ENCODE data around the gene SP3.

DNA sequence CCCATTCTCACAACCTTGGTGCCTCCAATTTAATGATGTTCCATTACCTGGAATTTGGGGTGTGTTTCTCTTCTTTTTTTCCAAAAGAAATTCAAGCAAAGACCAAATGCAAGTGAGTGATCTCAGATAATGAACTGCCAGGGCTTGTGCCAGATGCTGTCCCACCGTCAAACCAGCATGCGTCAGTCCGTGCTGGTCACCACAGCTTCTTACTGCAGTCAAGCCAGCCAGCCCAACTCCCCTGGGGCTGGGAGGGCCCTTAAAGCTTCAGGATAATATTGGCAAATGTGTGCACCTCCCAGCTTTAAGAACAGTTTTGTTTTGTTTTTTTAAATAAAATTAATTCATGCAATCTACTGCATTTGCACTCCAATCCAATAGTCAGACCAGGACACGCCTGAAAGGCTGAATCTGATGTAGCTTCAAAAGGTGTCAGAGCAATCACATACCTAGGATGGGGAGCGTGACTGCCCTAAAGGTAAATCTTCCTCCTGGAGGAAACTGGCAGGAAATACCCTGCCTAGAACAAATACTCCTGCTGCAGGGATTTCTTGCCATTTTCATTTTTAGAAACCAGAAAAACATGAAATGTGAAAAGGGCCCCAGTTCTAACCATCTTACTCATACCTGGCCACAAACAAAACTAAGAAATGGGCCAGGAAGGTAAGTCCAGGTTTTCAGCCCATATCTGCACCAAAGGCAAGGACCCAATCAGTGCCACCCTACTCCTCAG, 26.8 kb upstream of the SP3 start:
- TF ChIP-seq, protein P1, sequence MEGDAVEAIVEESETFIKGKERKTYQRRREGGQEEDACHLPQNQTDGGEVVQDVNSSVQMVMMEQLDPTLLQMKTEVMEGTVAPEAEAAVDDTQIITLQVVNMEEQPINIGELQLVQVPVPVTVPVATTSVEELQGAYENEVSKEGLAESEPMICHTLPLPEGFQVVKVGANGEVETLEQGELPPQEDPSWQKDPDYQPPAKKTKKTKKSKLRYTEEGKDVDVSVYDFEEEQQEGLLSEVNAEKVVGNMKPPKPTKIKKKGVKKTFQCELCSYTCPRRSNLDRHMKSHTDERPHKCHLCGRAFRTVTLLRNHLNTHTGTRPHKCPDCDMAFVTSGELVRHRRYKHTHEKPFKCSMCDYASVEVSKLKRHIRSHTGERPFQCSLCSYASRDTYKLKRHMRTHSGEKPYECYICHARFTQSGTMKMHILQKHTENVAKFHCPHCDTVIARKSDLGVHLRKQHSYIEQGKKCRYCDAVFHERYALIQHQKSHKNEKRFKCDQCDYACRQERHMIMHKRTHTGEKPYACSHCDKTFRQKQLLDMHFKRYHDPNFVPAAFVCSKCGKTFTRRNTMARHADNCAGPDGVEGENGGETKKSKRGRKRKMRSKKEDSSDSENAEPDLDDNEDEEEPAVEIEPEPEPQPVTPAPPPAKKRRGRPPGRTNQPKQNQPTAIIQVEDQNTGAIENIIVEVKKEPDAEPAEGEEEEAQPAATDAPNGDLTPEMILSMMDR (IDR thresholded peaks at IDR 0.05; ENCODE audit: low read depth, low read length, poor library complexity, severe bottlenecking), result no peak
- TF ChIP-seq EZH2phosphoT487 (IDR thresholded peaks at IDR 0.05; ENCODE audit: borderline replicate concordance, low read length), result no peak
